Colonic mucosa (tissue), 4 donors: Measurements from ENCODE around the gene SLC49A3. TPM values are rescaled to one million over a fixed set of nuclear protein-coding genes. Genes with fewer than 3 reads are reported as not detected.
"Not testable (repeated sequence)": the region's sequence is repeated elsewhere in the genome, so short reads cannot be mapped to it uniquely, and the experiment has no call there.

Source experiments
- DNase-seq: peaks from one replicate; pipeline ENCODE4 v3.0.0-alpha.2; 2020
- H3K27ac ChIP-seq: fragments of 200-600 bp; one replicate; pipeline ENCODE4 v1.8.0; 2021
- H3K27me3 ChIP-seq: fragments of 200-600 bp; one replicate; pipeline ENCODE4 v1.8.0; 2021
- H3K36me3 ChIP-seq: fragments of 200-600 bp; one replicate; pipeline ENCODE4 v1.8.0; 2021
- H3K4me1 ChIP-seq: fragments of 200-600 bp; one replicate; pipeline ENCODE4 v1.8.0; 2021; ENCODE audit warnings: mild to moderate bottlenecking
- H3K4me3 ChIP-seq: fragments of 200-600 bp; one replicate; pipeline ENCODE4 v1.8.0; 2021
- H3K9ac ChIP-seq, 2 donors: one replicate each; pipeline ENCODE4 v1.7.0; 2013; ENCODE audit warnings: control low read depth in 2 of 2, low read depth in 2 of 2, low read length in 2 of 2
- H3K9me3 ChIP-seq: fragments of 200-600 bp; one replicate; pipeline ENCODE4 v1.8.0; 2021
- intact Hi-C: fragments of 100-400 bp; cut with DNase I; formaldehyde crosslinking; loops from one replicate; pipeline ENCODE4 v1.14.1; 2022
- total RNA-seq, 2 donors: library from RNA; stranded (reverse); fragmentation: NEBNext Ultra II Directional in 1 of 2; extraction: Animal tissue kit (Norgen Biotek cat#: 25700) in 1 of 2; gene quantifications; one replicate each; pipeline ENCODE4 v1.2.1, GENCODE V29; 2021
- TF ChIP-seq, protein P1 (sequence below): fragments of 200-600 bp; IDR thresholded peaks from one replicate; pipeline ENCODE4 v1.8.0; 2022; ENCODE audit warnings: antibody characterized with exemption, mild to moderate bottlenecking
- donor health status: healthy.
- donor health status: DM: no; HTN: no; CAD: no.
- donor health status: DM: no; HTN: no; CAD: no.

Gene SLC49A3
- total RNA-seq, 2 donors from 2014 or later = 7.1 to 8.4 TPM

DNA sequence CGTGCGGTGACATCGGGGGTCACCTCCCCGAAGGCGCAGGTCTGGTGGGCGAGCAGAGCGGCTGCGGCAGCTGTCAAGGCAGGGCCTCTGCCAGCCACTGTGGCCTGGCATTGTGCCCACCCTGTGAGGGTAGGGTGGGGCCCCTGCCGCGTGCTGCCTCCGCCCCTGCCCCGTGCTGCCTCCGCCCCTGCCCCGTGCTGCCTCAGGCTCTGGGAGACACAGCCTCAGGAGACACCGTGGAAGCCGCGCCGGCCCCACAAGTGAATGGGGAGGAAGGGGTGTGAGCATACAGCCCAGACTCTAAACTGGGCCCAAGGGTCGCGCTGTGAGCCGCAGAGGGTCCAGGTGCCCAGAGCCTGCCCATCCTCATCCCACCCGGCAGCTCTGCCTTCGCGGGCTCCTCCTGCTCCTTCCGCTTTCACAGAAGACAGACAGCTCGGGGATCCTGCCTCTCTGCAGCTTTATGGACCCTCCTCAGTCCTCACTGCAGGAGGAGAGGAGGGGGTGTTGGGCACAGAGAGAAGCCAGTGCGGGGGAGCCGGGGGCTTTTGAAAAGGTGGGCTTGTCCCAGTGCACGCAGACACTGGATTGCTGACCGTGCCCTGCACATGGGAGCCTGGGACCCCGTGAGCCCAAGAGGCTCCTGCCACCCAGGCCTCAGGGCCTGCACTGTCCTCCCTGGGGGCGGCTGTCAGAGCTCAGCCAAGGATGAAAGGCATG is 44.1 kb upstream of the SLC49A3 start:
- H3K9me3 ChIP-seq = no peaks in the 10 kb centered on the region
- peaks cover 27% of the 10 kb centered on the region for H3K36me3 ChIP-seq
- no peak overlapping the region for H3K9ac ChIP-seq
- intact Hi-C loops = no loop called here
- TF ChIP-seq, protein P1, sequence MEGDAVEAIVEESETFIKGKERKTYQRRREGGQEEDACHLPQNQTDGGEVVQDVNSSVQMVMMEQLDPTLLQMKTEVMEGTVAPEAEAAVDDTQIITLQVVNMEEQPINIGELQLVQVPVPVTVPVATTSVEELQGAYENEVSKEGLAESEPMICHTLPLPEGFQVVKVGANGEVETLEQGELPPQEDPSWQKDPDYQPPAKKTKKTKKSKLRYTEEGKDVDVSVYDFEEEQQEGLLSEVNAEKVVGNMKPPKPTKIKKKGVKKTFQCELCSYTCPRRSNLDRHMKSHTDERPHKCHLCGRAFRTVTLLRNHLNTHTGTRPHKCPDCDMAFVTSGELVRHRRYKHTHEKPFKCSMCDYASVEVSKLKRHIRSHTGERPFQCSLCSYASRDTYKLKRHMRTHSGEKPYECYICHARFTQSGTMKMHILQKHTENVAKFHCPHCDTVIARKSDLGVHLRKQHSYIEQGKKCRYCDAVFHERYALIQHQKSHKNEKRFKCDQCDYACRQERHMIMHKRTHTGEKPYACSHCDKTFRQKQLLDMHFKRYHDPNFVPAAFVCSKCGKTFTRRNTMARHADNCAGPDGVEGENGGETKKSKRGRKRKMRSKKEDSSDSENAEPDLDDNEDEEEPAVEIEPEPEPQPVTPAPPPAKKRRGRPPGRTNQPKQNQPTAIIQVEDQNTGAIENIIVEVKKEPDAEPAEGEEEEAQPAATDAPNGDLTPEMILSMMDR = no peak
- H3K27ac ChIP-seq = no peak overlapping the region
- no peak for DNase-seq
- H3K4me3 ChIP-seq = no peak overlapping the region
- no peaks in the 10 kb centered on the region for H3K27me3 ChIP-seq
- H3K4me1 ChIP-seq = no peaks in the 10 kb centered on the region

DNA sequence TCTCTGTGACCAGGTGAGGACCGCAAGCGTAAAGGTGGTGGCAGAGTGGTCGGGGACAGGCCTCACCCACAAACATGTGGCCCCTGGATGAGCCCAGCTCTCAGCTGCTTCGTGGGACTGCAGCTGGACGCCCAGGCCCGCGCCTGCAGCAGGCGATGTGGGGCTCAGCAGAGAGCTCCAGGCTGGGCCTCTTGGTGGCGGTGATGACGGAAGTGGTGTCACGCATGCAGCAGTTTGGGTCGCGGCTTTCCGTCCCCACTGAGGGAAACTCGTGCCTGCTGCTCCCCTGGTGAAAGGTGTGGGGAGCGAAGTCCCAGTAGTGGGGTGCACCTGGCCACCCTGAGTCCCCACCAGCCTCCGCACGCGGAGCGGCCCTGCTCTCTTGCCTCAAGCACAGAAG is 43.5 kb upstream of the SLC49A3 start:
- TF ChIP-seq, protein P1 = no peak
- Histone ChIP-seq H3K27ac (no peak overlapping the region), H3K9ac (no peak overlapping the region), H3K4me3 (no peak overlapping the region), H3K36me3 (peaks cover 27% of the 10 kb centered on the region), H3K9me3 (no peaks in the 10 kb centered on the region), H3K27me3 (no peaks in the 10 kb centered on the region), H3K4me1 (no peaks in the 10 kb centered on the region)
- intact Hi-C loops = no loop called here
- DNase-seq = no peak

DNA sequence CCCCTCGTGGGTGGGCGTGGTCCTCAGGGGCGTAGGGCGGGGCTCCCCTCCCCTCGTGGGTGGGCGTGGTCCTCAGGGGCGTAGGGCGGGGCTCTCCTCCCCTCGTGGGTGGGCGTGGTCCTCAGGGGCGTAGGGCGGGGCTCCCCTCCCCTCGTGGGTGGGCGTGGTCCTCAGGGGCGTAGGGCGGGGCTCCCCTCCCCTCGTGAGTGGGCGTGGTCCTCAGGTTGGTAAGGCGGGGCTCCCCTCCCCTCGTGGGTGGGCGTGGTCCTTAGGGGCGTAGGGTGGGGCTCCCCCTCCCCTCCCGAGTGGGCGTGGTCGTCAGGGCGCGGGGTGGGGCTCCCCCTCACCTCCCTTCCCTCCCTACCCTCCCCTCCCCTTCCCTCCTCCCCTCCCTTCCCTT is 43.0 kb upstream of the SLC49A3 start:
- H3K27ac ChIP-seq, H3K9ac ChIP-seq, H3K27me3 ChIP-seq, H3K4me1 ChIP-seq, intact Hi-C loops, H3K4me3 ChIP-seq, H3K9me3 ChIP-seq, DNase-seq: not testable (repeated sequence)
- H3K36me3 ChIP-seq = peaks cover 27% of the 10 kb centered on the region

DNA sequence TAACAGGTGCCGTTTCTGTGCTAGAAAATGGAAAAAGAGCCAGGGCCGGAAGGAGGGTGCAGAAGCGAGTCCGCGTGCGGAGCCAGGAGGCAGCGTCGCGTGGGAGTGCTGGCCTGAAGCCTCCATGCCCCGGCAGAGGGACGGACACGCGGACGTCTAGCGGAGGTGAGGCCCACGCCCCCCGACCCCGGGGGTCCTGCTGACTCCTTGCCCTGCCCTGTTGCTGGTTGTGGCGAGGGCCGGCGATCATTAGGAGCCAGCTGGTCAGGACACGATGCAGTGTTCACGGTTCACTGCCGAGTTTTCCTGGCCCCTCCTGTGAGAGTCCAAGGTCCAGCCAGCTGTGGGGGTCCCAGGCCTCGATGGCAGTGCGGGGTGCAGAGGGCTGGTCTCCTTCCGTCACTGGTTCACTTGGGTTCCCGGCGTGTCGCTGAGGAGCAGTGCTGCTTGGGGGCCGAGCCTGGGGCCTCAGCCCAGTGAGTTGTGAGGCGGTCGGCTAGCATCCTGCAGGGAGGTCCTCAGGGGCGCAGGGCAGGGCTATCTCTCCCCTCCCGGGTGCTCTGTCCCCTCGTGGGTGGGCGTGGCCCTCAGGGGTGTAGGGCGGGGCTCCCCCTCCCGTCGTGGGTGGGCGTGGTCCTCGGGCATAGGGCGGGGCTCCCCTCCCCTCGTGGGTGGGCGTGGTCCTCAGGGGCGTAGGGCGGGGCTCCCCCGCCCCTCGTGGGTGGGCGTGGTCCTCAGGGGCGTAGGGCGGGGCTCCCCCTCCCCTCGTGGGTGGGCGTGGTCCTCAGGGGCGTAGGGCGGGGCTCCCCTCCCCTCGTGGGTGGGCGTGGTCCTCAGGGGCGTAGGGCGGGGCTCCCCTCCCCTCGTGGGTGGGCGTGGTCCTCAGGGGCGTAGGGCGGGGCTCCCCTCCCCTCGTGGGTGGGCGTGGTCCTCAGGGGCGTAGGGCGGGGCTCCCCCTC is 42.3 kb upstream of the SLC49A3 start:
- H3K27ac ChIP-seq, H3K9ac ChIP-seq: not testable (repeated sequence)

DNA sequence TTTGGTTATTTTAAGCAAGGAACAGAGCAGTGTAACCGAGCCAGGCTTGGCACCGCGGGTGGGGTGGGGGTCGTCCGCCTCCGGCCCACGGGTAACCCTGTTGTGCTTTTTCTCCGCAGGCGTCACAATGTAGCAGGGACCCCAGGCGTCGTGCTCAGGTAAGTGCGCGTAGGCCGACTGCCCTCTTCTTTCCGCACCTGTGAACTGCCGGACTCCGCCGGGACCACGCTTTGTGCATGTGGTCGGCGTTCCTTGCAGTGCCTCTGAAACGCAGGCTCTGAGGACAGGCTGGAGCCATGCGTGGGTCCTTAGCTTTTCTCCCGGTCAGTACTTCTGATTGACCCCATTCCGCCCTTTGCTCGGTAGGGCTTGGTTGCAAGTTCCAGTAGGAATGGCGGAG is 41.6 kb upstream of the SLC49A3 start:
- DNase-seq = no peak
- Histone ChIP-seq H3K27me3 (no peaks in the 10 kb centered on the region), H3K36me3 (peaks cover 27% of the 10 kb centered on the region), H3K4me3 (no peak overlapping the region), H3K9ac (no peak overlapping the region), H3K9me3 (no peaks in the 10 kb centered on the region), H3K4me1 (no peaks in the 10 kb centered on the region), H3K27ac (no peak overlapping the region)
- intact Hi-C loops = no loop called here
- TF ChIP-seq, protein P1 = no peak

More for the DNA sequence above, 42.3 kb upstream of the SLC49A3 start:
- H3K9me3 ChIP-seq, H3K4me1 ChIP-seq, DNase-seq, intact Hi-C loops, H3K27me3 ChIP-seq, H3K4me3 ChIP-seq: not testable (repeated sequence)
- H3K36me3 ChIP-seq = peaks cover 27% of the 10 kb centered on the region

DNA sequence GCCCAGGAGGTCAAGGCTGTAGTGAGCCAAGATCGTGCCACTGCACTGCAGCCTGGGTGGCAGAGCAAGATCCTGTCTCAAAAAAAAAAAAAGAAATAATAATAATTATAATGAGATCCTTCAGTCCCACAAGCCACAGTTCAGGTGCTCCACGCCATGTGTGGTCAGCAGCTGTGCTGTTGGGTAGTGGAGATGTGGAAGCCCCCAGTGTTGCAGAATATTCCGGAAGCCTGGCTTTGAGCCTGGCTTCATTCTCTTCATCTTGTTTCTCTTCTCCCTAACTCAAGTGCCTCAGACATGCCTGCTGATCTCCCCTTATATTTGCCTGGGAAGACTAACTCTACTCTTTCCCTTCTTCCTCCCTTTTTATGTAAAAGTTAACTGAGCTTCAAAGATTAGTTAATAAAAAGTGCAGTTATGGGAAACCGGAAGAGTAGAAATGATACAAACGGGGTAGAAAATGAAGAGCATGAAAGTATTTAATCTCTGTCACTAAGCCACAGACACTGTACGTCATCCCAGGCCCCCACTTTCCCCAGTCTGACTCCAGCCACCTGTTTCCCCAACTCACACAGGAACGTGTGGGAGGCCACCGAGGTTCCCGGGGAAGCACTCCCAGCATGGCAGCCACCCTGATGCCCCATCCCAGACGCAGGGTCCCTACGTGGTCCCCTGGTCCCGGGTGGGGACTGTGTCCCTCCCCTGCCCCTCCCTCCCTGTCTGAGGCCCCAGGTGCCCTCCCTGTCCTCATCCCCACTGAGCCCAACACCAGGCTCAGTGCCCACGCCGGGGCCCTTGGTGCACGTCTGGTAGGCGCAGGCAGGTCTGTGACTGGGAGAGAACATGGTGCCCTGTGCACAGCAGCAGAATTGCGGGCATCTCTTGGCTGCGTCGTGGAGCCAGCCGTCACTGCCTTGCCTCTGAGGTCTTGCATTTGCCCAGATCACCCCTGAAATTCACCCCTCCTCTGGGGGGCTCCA is 40.7 kb upstream of the SLC49A3 start:
- Histone ChIP-seq H3K27me3 (no peaks in the 10 kb centered on the region), H3K4me3 (no peak overlapping the region), H3K9me3 (no peaks in the 10 kb centered on the region), H3K36me3 (peaks cover 23% of the 10 kb centered on the region), H3K27ac (no peak overlapping the region), H3K9ac (no peak overlapping the region), H3K4me1 (no peaks in the 10 kb centered on the region)
- DNase-seq = no peak
- intact Hi-C loops = no loop called here
- TF ChIP-seq, protein P1 = no peak
